SH-SY5Y (cell line): ENCODE measurements around the gene MACROD2.

Experiments used
- GATA2 ChIP-seq: IDR thresholded peaks from 2 replicates; pipeline ENCODE4 v1.6.1; 2011; ENCODE audit warnings: mild to moderate bottlenecking, low read depth, low read length
- GATA3 ChIP-seq: IDR thresholded peaks from 2 replicates; pipeline ENCODE4 v1.6.1; 2011; ENCODE audit warnings: low read depth, mild to moderate bottlenecking, low read length, moderate library complexity

- TF ChIP-seq GATA3 (no peak), GATA2 (no peak)
Measured at GRCh38 chr20:15201602-15202001, 1206.3 kb downstream of the MACROD2 start.
